ENCODE results near the gene WASF3. TPM values are rescaled to one million over a fixed set of nuclear protein-coding genes. Genes with fewer than 3 reads are reported as not detected.
A peak's percentile ranks its signal among the peaks of the same experiment; 100 is the strongest.

Gene WASF3
- total RNA-seq, 1 experiment from 2014 or later: 4.6 TPM

DNA sequence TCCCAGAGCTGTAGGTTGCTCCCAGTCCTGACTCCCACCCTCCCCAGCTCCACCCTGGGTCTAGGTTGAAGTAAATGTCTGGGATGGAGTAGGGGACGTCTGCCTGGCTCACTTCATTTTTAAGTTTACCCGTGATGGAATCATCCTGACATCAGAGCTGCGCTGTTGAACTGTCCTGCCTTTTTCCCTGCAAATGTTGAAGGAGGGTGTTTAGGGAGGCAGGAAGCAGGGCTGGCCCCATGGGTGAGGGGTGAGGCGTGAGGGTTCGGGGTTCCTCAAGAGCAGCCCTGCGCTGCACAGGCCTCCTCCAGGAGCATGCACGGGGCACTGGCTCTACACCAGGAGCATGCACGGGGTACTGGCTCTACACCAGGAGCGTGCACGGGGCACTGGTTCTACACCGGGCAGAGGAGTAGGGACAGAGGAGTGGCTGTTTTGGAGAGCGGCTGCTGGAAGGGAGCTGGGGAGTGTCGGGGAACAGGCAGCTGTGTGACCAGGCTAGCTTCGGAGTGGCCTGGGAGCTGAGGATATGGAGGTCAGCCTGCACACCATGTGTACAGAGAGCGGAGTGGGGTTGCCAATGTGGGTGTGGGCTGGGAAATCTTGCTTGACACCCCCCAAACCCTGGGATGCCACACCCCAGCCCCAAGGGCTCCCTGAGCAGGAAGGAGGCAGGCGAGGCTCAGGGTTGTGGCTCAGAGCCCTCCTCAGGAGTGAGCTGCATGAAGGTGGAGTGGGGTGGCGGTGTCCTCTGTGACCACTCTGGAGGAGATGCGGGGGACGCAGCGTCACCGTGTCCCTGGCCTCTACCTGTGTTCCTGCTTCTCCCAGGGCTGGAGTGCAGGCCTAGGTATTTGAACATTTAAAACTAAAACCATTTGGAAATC, 139.8 kb downstream of the WASF3 start:
- no peaks in the 10 kb centered on the region for H3K36me3 ChIP-seq (ENCODE audit: insufficient read depth, low read length, poor library complexity, severe bottlenecking)
- H3K9me3 ChIP-seq (ENCODE audit: low read depth, low read length, poor library complexity, severe bottlenecking): no peaks in the 10 kb centered on the region
- no peak overlapping the region for H3K27ac ChIP-seq (ENCODE audit: low read depth, low read length, poor library complexity, severe bottlenecking)
- no peak for TF ChIP-seq EZH2 (IDR thresholded peaks at IDR 0.05; ENCODE audit: borderline replicate concordance, low read depth, low read length, poor library complexity, severe bottlenecking)
- TF ChIP-seq, protein P1, sequence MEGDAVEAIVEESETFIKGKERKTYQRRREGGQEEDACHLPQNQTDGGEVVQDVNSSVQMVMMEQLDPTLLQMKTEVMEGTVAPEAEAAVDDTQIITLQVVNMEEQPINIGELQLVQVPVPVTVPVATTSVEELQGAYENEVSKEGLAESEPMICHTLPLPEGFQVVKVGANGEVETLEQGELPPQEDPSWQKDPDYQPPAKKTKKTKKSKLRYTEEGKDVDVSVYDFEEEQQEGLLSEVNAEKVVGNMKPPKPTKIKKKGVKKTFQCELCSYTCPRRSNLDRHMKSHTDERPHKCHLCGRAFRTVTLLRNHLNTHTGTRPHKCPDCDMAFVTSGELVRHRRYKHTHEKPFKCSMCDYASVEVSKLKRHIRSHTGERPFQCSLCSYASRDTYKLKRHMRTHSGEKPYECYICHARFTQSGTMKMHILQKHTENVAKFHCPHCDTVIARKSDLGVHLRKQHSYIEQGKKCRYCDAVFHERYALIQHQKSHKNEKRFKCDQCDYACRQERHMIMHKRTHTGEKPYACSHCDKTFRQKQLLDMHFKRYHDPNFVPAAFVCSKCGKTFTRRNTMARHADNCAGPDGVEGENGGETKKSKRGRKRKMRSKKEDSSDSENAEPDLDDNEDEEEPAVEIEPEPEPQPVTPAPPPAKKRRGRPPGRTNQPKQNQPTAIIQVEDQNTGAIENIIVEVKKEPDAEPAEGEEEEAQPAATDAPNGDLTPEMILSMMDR (conservative IDR thresholded peaks at IDR 0.05; ENCODE audit: low read depth, low read length): no peak
- ChIA-PET CTCF (interaction anchor here (0.7 kb wide), 1 partner anchor 201 kb away, joined by 4 read pairs; no protein-coding TSS in a partner anchor), POLR2A (ENCODE audit: low non-redundant PET) (no interaction called here)
- DNase-seq (ENCODE audit: low spot score): no peak
- no peak overlapping the region for H3K4me3 ChIP-seq (ENCODE audit: low read depth, low read length, poor library complexity, severe bottlenecking)
- no TSS peak for BruUV-seq (replicated peaks)
- no peaks in the 10 kb centered on the region for H3K27me3 ChIP-seq (replicated peaks; ENCODE audit: insufficient read depth, low read depth, low read length, poor library complexity)
- no peaks in the 10 kb centered on the region for H3K4me1 ChIP-seq (ENCODE audit: insufficient read depth, low read length, poor library complexity, severe bottlenecking)
- intact Hi-C loops (cut with micrococcal nuclease; ENCODE audit: unreplicated experiment): no loop called here

DNA sequence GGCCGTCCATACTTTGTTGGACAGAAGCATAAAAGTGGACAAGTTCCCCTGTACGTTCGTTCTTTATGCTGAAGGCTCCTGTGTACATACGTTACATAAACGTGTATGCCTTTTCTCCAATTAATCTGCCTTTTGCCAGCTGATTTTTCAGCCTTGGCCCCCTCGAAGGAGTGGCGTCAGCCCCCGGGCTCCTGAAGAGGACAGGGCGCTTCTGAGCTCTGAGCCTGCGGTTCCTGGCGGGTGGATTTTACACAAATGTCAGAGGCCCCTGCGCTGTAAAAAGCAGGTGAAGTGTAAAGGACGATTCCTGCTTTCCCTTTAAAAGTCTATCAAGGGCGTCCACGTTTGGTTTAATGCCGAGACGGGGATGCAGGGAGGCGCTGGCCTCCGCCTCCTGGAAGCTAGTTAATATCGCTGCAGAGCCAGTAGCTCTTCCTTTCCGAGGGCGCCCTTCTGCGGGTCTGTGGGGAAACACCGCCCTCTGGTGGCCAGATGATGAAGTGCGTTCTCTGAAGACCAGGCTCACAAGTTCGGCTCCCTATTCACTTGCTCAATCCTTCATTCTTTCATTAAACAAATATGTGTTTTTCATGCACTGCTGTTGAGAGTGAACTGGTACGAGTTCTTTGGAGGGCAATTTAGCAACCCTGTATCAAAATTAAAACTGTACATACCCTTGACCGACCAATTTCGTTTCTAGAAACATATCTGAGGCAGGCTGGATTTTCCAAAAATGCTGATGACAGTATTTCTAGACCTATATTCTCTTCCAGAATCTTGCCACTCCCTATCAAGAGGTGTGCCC, 141.1 kb downstream of the WASF3 start:
- peak; percentile 86 for DNase-seq (ENCODE audit: low spot score)
- Histone ChIP-seq H3K9me3 (ENCODE audit: low read depth, low read length, poor library complexity, severe bottlenecking) (no peaks in the 10 kb centered on the region), H3K4me1 (ENCODE audit: insufficient read depth, low read length, poor library complexity, severe bottlenecking) (no peaks in the 10 kb centered on the region), H3K4me3 (ENCODE audit: low read depth, low read length, poor library complexity, severe bottlenecking) (no peak overlapping the region), H3K27me3 (replicated peaks; ENCODE audit: insufficient read depth, low read depth, low read length, poor library complexity) (no peaks in the 10 kb centered on the region), H3K27ac (ENCODE audit: low read depth, low read length, poor library complexity, severe bottlenecking) (no peak overlapping the region), H3K36me3 (ENCODE audit: insufficient read depth, low read length, poor library complexity, severe bottlenecking) (no peaks in the 10 kb centered on the region)
- intact Hi-C loops (cut with micrococcal nuclease; ENCODE audit: unreplicated experiment): loop anchor here (1.0 to 2.0 kb wide), 2 partner anchors 216 to 514 kb away; no protein-coding TSS in a partner anchor
- ChIA-PET POLR2A (ENCODE audit: low non-redundant PET) (no interaction called here), CTCF (interaction anchor here (0.5 to 1.3 kb wide), 16 partner anchors 11 to 910 kb away, joined by 3 to 65 read pairs (median 3); no protein-coding TSS in a partner anchor)
- no TSS peak for BruUV-seq (replicated peaks)
- TF ChIP-seq, protein P1 (conservative IDR thresholded peaks at IDR 0.05; ENCODE audit: low read depth, low read length): peak; percentile 95
- no peak for TF ChIP-seq EZH2 (IDR thresholded peaks at IDR 0.05; ENCODE audit: borderline replicate concordance, low read depth, low read length, poor library complexity, severe bottlenecking)

DNA sequence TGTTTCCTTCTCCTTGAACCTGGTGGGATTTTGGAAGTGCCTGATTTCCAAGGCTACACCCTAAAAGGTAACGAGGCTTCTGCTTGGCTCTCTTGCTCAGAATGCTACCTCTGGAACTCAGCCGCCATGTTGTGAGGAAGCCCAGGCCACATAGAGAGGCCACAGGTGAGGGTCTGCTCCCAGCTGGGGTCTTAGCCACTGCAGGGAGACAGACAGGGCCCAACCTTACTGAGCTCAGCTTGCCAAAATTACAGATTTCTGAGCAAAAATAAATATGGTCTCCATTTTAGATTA, 141.7 kb downstream of the WASF3 start:
- H3K4me1 ChIP-seq (ENCODE audit: insufficient read depth, low read length, poor library complexity, severe bottlenecking): no peaks in the 10 kb centered on the region
- H3K27me3 ChIP-seq (replicated peaks; ENCODE audit: insufficient read depth, low read depth, low read length, poor library complexity): no peaks in the 10 kb centered on the region
- ChIA-PET POLR2A (ENCODE audit: low non-redundant PET) (no interaction called here), CTCF (interaction anchor here (0.5 to 1.3 kb wide), 7 partner anchors 12 to 910 kb away, joined by 3 to 65 read pairs (median 4); no protein-coding TSS in a partner anchor)
- TF ChIP-seq, protein P1 (conservative IDR thresholded peaks at IDR 0.05; ENCODE audit: low read depth, low read length): no peak
- no peak for TF ChIP-seq EZH2 (IDR thresholded peaks at IDR 0.05; ENCODE audit: borderline replicate concordance, low read depth, low read length, poor library complexity, severe bottlenecking)
- no peak overlapping the region for H3K27ac ChIP-seq (ENCODE audit: low read depth, low read length, poor library complexity, severe bottlenecking)
- no peaks in the 10 kb centered on the region for H3K9me3 ChIP-seq (ENCODE audit: low read depth, low read length, poor library complexity, severe bottlenecking)
- intact Hi-C loops (cut with micrococcal nuclease; ENCODE audit: unreplicated experiment): loop anchor here (2.0 kb wide), 1 partner anchor 514 kb away; no protein-coding TSS in a partner anchor
- H3K4me3 ChIP-seq (ENCODE audit: low read depth, low read length, poor library complexity, severe bottlenecking): no peak overlapping the region
- no TSS peak for BruUV-seq (replicated peaks)
- DNase-seq (ENCODE audit: low spot score): no peak
- H3K36me3 ChIP-seq (ENCODE audit: insufficient read depth, low read length, poor library complexity, severe bottlenecking): no peaks in the 10 kb centered on the region

Measured in A673 (cell line).